ENCODE results near the gene PTGER3. TPM values are rescaled to one million over a fixed set of nuclear protein-coding genes. Genes with fewer than 3 reads are reported as not detected.

The PTGER3 gene
- total RNA-seq: 1.2 TPM

- no peak for DNase-seq
Measured at GRCh38 chr1:71047635-71048607, at the start of gene PTGER3. PTGER3 (minus strand) TSS chr1:71047816; CDS start chr1:71047577, 239 bp downstream.

DNA sequence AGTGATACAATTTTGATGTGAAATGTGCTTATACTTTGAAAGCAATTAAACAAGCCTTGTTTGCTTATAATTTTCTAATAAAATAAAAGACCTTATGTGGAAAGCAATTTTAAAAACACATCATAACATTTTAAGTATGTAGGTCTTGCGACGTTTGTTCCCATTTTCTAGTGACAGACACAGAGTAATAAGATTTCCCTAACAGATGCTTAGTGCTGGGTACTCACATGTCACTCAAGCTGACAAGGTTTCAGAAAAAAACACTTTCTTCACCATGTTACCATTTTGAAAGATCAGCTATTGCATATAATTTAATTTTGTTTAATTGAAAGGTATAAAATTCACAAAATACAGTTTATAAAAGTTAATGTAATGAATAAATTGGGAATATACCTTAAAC lies 47.3 kb upstream of the PTGER3 start:
- DNase-seq: no peak

- DNase-seq: no peak
Measured at GRCh38 chr1:71093938-71094337, 46.3 kb upstream of the PTGER3 start.

DNA sequence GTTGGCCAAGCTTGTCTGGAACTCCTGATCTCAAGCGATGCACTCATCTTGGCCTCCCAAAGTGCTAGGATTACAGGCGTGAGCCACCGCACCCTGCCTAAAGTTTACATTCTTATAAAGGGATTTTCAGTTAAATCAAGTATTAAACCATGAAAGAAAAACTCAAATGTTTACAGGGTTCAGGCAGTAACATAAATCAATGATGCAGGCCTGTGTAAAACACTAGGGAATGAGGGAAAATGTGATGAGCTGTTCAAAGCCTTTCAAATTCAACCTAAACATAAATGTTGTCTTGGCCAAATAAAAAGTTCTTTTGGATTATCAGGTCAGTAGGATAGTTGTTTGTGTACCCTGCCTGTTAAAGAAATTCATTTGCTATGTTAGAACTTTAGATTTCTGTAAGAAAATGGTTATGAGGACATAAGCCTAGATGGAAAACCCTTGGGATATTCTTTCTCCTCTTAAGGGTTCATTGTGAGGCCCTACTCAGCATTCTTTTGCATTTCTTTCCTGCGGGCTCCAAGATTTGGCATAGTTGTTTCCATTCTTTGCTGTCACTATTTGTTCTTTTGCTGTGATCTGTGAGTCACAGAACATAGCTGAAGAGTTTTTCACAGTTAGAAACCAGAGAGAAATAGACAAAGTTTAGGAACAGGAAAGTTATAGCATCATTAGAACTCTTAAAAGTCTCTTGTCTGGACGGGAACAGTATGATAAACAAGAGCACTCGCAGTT lies 42.1 kb upstream of the PTGER3 start:
- DNase-seq: no peak

DNA sequence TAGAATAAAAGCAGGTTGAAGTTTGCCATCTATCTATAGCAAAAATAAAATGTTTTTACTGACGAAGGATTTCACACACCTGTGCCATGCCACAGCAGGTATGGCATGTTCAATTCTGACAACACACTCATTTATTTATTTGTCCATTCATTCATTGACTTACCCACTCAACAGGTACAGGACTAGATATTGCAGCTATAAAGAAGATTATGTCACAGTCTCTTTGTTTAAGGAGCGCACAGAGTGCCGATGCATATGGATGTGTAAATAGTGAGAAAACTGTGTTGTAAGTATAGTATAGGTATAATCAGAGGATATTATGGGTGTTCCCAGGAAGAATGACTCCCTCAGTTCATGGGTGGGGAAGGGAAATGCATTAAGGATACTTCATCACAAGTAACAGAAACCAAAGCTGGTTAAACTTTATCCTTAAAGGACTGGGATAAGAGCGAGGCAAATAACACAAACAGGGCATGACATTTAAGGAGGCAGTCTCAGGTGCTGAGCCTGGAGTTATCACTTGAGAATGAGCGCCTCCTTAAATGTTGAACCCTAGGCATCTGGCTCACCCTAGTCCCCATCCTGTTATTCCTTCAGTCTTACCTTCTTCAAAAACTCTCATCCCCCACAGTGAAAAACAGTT lies 41.1 kb upstream of the PTGER3 start:
- DNase-seq: no peak

DNA sequence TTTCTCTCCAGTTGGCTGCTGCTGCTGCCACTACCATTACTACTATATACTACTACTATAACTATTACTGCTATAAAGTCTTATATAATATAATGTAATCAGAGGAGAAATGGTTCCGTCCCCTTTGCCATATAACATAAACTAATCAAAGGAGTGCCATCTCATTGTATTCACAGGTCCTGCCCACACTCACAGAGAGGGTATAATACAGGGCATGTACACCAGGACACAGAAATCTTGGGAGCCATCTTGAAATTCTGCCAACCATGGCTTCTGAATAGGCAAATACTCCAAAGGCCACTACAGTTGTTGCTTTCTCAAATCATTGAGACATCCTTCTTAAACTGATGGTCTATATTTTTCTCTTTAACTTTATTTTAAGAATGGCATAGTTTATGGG lies 40.1 kb upstream of the PTGER3 start:
- no peak for DNase-seq

DNA sequence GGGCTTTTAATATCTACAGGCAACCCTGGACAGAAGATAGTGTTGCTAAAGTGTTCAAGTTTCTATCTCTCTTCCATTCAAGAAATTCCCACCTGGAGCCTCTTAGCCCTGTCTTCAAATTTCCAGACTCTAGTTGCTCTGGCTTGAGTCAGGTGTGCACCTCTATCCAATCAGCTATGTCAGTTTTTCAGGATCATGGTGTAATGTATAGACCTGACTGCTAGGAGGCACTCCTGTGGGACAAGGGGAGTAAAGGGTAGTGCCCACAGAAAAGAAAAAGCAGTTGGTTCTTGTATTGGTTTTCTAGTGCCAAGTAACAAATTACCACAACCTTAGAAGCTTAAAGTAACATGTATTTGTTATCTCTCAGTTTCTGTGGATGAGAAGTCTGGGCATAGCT lies 39.4 kb upstream of the PTGER3 start:
- DNase-seq: no peak

GRCh38 chr1:71086331-71086730 lies 38.7 kb upstream of the PTGER3 start:
- DNase-seq: no peak

DNA sequence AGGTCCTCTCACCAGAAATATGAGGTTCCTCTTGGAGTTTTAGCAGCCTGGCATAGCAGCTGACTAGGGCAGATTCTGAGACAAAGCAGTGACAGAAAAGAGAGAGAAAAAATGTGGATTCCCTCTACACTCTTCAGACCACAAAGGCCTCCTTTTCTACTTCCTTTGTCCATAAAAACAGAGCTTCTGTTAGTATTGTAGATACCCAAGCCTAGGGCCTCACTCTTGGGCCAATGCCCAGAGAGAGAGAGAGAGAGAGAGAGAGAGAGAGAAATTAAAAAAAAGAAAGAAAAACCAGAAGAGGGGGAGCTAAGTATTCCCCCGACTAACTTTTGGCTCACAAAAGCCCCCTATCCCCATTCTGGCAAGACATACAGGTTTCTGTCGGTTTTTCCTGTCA lies 35.7 kb upstream of the PTGER3 start:
- no peak for DNase-seq

GRCh38 chr1:71081697-71082080 lies 34.1 kb upstream of the PTGER3 start:
- no peak for DNase-seq

DNA sequence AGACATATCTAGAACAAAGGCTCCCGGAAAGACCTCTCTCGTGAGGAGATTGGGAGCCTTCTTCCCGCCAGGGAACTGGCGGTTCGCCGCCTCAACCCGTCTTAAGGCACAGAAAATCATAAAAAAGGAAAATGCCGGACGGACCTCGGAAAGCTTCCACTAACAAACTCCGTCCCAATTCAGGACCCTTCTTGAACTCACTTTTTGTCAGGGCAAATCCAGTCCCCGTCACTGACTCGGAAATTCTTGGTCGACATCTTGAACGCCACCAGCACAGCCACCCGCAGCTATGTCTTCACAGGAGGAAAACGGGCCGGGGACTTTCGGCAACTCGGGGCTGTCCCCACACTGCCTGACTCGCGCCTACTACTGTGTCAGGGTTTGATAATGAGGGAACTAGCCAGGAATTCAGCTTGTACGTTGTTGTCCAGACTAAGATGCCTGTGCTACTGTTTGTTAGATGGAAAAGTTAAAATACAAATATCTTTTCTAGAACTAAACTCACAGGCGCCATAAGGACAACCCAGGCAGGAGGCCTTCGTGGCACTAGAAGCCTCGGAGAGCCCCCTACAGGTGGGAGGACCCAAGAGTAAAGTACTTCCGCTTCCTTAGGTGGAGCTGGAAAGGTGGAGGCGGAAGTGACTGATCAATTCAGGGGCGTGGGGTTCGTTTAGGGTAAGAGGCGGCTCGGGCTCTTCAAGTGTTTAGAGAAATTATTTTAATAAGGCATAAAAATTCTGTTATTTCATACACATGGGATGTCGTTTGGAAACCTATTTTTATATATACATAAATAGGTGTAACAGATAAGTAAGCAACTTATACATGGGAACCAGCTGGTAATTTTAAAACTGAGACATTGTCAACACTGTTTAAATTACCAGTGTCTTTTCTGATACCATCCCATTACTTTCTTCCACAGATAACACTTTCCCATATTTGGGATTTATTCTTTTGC lies 33.4 kb upstream of the PTGER3 start, which contains the start of gene ZRANB2:
Gene ZRANB2, minus strand, starts transcription at position 297 of the 958 bp plus-strand sequence. Its CDS starts 40 bp downstream, at position 257.
- peak; percentile 80 for DNase-seq

GRCh38 chr1:71080230-71080738 lies 32.7 kb upstream of the PTGER3 start:
- no peak for DNase-seq

DNA sequence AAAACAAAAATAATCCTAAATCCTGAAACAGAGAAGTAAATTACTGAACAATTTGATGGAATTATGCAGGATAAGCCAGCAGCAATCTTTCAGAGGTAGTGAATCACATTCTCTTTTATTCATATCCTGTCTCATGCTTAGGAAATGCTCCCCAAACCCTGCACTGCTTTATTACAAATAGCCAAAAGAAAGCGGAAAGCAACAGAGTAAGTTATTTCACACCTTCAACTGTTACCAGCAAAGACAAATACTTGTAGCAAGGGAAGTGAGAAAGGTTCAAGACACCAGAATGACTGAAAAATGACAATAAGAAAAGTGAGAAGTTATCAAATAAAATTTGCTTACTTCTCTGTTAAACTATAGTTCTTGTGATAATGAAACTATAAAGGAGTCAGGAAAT lies 27.1 kb upstream of the PTGER3 start:
- no peak for DNase-seq

- DNase-seq: no peak
Measured at GRCh38 chr1:71072273-71072672, 24.7 kb upstream of the PTGER3 start.

DNA sequence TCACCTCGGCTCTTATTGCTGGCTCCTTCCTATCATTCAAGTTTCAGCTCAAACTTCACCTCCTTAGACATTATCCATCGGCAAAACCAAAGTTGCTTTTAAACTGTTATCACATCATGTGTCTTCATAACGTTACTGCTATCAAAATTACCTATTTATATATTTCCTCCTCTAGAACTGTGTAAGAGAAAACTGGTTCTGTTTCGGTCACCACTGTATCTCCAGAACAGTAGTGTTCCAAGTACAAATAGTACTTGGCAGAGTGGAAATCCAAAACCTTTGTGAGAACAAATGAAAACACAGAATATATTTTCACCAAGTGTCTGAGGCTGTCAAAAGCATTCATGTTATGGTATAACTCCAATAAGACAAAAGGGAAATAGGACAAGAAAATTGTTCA lies 24.1 kb upstream of the PTGER3 start:
- DNase-seq: no peak

GRCh38 chr1:71068325-71069240 lies 21.0 kb upstream of the PTGER3 start:
- no peak for DNase-seq

DNA sequence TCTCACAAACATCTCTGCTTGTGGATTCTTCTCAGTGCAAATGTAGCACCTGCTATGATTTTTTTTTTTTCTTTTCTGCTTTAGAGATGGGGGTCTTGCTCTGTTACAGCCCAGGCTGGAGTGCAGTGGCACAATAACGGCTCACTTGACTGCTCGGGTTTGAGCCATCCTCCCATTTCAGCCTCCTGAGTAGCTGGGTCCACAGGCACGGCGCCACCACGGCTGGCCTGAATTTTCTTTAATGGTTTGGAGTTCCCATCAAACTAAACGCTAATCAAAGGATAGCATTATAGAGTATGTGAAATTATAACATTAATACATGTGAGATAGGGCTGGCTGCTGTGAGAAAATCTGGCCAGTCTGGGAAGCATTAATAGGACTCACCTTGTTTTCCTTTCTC lies 7.2 kb upstream of the PTGER3 start:
- no peak for DNase-seq

DNA sequence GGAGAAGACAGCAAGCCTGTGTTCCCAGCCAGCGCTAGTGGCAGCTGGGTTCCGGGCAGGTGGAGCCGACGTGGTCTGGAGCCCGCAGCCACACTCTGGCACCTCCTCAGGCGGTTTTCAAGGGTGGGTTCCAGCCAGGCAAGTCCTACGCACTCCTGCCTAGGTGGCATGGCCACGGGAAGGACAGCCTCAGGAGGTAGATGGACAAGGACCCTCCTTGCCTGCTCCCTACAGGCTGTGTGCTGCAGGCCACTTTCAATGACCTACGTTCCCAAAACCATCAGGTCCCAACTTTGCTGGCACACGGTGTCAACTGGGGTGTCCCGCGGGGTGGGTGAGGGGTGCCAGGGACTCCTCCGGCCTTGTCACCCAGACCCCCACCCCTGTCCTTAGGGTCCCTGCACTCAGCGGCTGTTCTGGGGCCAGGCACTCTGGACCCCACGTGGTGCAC lies 6.7 kb upstream of the PTGER3 start:
- DNase-seq: no peak

- no peak for DNase-seq
Measured at GRCh38 chr1:71053758-71054157, 6.1 kb upstream of the PTGER3 start.

DNA sequence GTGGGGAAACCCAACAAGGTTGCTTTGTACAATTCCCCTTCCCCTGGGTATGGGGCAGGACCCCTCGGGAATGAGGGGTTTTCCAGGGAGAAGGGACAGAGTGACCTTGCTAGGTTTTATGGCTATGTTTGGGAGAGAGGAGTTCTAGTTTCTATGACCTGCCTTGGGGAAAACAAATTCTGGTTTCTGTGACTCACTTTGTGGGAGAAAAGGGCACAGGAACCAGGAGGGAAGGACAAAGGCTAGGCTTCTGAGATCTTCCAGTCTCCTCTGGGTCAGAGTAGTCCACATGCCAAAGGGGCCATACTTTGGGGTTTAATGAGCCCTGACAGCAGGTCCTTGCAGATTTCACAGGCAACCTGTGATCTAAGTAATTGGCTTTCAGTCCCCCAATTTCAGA lies 5.5 kb upstream of the PTGER3 start:
- DNase-seq: no peak

Measured in occipital lobe (tissue), 2 donors.